ENCODE data around the gene B4GALNT3. TPM values are rescaled to one million over a fixed set of nuclear protein-coding genes. Genes with fewer than 3 reads are reported as not detected.

The B4GALNT3 gene
- total and polyA plus RNA-seq, 2 experiments from 2014 or later, result 0.11 TPM; not detected in 1

DNA sequence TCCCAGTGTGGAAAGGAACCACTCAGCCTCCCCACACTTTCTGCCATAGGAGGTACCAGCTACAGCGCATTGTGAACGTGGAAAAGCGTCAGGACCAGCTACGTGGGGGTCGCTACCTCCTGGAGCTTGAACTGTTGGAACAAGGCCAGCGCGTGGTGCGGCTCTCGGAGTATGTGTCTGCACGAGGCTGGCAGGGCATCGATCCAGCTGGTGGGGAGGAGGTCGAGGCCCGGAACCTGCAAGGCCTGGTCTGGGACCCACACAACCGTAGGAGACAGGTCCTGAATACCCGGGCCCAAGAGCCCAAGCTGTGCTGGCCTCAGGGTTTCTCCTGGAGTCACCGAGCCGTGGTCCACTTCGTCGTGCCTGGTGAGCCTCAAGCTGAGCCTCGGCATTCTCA, 96.8 kb downstream of the B4GALNT3 start:
- DNase-seq, result no peak
- in situ Hi-C loops (cut with MboI), result no loop called here
- Histone ChIP-seq H3K4me2 (ENCODE audit: unreplicated experiment) (no peak overlapping the region), H3K27ac (no peak overlapping the region), H4K20me1 (ENCODE audit: insufficient read depth) (no peaks in the 10 kb centered on the region), H3K9me2 (ENCODE audit: insufficient read depth) (no peaks in the 10 kb centered on the region), H3F3A (ENCODE audit: insufficient read depth) (no peaks in the 10 kb centered on the region), H3K9me3 (ENCODE audit: low read depth) (no peaks in the 10 kb centered on the region), H3K79me2 (ENCODE audit: insufficient read depth) (no peaks in the 10 kb centered on the region), H3K27me3 (replicated peaks; ENCODE audit: insufficient read depth) (peaks cover 29% of the 10 kb centered on the region), H3K4me3 (no peak overlapping the region), H3K4me1 (ENCODE audit: insufficient read depth) (no peaks in the 10 kb centered on the region), H2AFZ (no peak overlapping the region), H3K9ac (no peak overlapping the region), H3K36me3 (ENCODE audit: low read depth) (no peaks in the 10 kb centered on the region)
- 75 to 85% methylated on average over 18 to 20 of the region's 20 CpGs for WGBS, 2 experiments (ENCODE audit: low coverage in 1 of 2, low lambda C conversion rate in 2 of 2, missing lambda C conversion rate in 2 of 2)
- TF ChIP-seq EZH2 (IDR thresholded peaks at IDR 0.05; ENCODE audit: insufficient read depth, poor library complexity, severe bottlenecking), result no peak
- no peak for TF ChIP-seq EZH2phosphoT487 (IDR thresholded peaks at IDR 0.05; ENCODE audit: insufficient read depth, low read depth)

DNA sequence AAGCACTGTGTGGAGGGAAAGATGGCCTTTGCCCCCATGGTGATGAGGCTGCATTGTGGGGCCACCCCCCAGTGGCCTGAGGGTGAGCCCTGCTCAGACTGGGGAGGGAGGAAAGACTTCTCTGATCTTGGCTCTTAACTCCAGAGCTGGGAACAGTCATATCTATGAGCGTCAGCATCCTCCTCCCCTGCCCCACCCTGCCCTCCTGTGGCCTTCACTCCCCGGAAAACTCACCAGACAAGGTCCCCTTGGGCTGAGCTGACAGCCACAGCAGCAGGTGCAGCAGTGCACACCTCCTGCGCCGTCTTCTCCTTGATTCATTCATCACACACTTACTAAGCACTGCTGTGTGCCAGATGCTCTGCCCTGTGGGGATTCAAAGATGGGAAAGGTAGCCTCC, 98.8 kb downstream of the B4GALNT3 start:
- no peaks in the 10 kb centered on the region for H3F3A ChIP-seq (ENCODE audit: insufficient read depth)
- H3K27ac ChIP-seq, result no peak overlapping the region
- no peak overlapping the region for H2AFZ ChIP-seq
- H3K4me1 ChIP-seq (ENCODE audit: insufficient read depth), result no peaks in the 10 kb centered on the region
- H3K9me2 ChIP-seq (ENCODE audit: insufficient read depth), result no peaks in the 10 kb centered on the region
- in situ Hi-C loops (cut with MboI), result no loop called here
- H3K9me3 ChIP-seq (ENCODE audit: low read depth), result no peaks in the 10 kb centered on the region
- H3K9ac ChIP-seq, result no peak overlapping the region
- no peak overlapping the region for H3K4me2 ChIP-seq (ENCODE audit: unreplicated experiment)
- no peak for DNase-seq
- H4K20me1 ChIP-seq (ENCODE audit: insufficient read depth), result no peaks in the 10 kb centered on the region
- peaks cover 11% of the 10 kb centered on the region; the same call in 1 of the 2 replicates for H3K27me3 ChIP-seq (replicated peaks; ENCODE audit: insufficient read depth)
- TF ChIP-seq EZH2phosphoT487 (IDR thresholded peaks at IDR 0.05; ENCODE audit: insufficient read depth, low read depth) (no peak), EZH2 (IDR thresholded peaks at IDR 0.05; ENCODE audit: insufficient read depth, poor library complexity, severe bottlenecking) (no peak)
- no peak overlapping the region for H3K4me3 ChIP-seq
- 51 to 52% methylated on average over 3 to 4 of the region's 4 CpGs for WGBS, 2 experiments (ENCODE audit: low coverage in 1 of 2, low lambda C conversion rate in 2 of 2, missing lambda C conversion rate in 2 of 2)
- H3K79me2 ChIP-seq (ENCODE audit: insufficient read depth), result no peaks in the 10 kb centered on the region
- no peaks in the 10 kb centered on the region for H3K36me3 ChIP-seq (ENCODE audit: low read depth)

DNA sequence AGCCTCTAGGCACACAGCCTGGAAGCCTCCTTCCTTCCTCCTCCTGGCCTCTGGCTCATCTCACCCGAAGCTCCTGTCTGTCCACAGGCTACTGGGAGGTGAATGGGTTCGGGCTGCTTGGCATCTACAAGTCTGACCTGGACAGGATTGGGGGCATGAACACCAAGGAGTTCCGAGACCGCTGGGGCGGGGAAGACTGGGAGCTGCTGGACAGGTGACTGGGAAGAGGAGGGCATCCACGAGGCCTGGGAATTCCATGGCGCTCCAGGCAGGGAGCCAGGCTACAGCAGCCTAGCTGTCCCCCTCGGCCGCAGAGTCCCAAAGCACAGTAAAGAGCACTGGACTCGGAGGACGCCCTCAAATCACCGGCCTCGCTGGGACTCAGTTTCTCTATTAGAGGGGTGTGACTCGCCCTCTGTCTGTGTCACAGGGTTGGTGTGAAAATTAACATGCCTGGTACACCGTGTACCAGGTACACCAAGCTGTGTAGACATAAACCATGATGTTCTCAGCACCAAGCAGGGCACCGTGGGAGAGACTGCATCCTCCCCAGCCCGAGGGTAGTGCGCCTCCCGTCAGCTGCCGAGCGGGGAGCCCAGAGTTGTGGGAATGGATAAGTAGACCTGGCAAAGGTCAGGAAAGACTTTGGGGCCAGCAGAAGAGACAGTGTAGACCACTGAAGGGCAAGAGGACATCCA, 99.6 kb downstream of the B4GALNT3 start:
- H3K4me3 ChIP-seq, result no peak overlapping the region
- no peak overlapping the region for H2AFZ ChIP-seq
- no peaks in the 10 kb centered on the region for H4K20me1 ChIP-seq (ENCODE audit: insufficient read depth)
- H3K79me2 ChIP-seq (ENCODE audit: insufficient read depth), result no peaks in the 10 kb centered on the region
- in situ Hi-C loops (cut with MboI), result no loop called here
- no peaks in the 10 kb centered on the region for H3K36me3 ChIP-seq (ENCODE audit: low read depth)
- DNase-seq, result no peak
- peaks cover 10% of the 10 kb centered on the region; the same call in 1 of the 2 replicates for H3K27me3 ChIP-seq (replicated peaks; ENCODE audit: insufficient read depth)
- 71 to 77% methylated on average over 21 of the region's 21 CpGs for WGBS, 2 experiments (ENCODE audit: low coverage in 1 of 2, low lambda C conversion rate in 2 of 2, missing lambda C conversion rate in 2 of 2)
- no peak overlapping the region for H3K4me2 ChIP-seq (ENCODE audit: unreplicated experiment)
- H3F3A ChIP-seq (ENCODE audit: insufficient read depth), result no peaks in the 10 kb centered on the region
- H3K9me3 ChIP-seq (ENCODE audit: low read depth), result no peaks in the 10 kb centered on the region
- TF ChIP-seq EZH2 (IDR thresholded peaks at IDR 0.05; ENCODE audit: insufficient read depth, poor library complexity, severe bottlenecking) (no peak), EZH2phosphoT487 (IDR thresholded peaks at IDR 0.05; ENCODE audit: insufficient read depth, low read depth) (no peak)
- H3K4me1 ChIP-seq (ENCODE audit: insufficient read depth), result no peaks in the 10 kb centered on the region
- H3K9me2 ChIP-seq (ENCODE audit: insufficient read depth), result no peaks in the 10 kb centered on the region
- H3K27ac ChIP-seq, result no peak overlapping the region
- H3K9ac ChIP-seq, result no peak overlapping the region

DNA sequence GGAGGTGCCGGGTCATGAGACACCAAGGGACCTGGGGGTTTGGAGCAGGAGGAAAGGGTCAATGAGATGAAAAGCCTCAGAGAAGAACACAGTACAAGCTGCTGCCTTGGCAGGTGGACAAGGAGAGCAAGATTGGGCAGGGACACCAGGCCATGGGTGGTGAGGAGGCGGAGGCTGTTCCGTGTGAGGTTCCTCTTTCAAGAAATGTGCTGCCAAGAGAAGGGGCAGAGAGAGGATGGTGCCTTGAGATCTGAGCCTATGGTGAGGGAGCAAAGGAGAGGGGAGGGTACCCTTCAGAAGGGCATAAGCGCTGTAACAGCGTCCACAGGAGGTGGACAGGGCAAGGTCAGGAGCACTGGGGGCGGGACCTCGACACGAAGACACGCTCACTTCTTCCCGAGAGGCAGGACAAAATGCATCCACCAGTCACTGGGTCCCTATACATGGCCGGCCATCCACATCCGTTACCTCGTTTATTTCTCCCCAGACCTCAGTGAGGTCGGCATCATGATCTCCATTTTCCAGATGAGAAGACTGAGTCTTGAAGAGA, 100.2 kb downstream of the B4GALNT3 start:
- WGBS, 2 experiments (ENCODE audit: low coverage in 1 of 2, low lambda C conversion rate in 2 of 2, missing lambda C conversion rate in 2 of 2), result 56 to 64% methylated on average over 13 to 14 of the region's 14 CpGs
- H3K27me3 ChIP-seq (replicated peaks; ENCODE audit: insufficient read depth), result peaks cover 10% of the 10 kb centered on the region; the same call in 1 of the 2 replicates
- in situ Hi-C loops (cut with MboI), result no loop called here

More for the DNA sequence above, 100.2 kb downstream of the B4GALNT3 start:
- no peaks in the 10 kb centered on the region for H3K9me3 ChIP-seq (ENCODE audit: low read depth)
- DNase-seq, result no peak
- H3K9ac ChIP-seq, result no peak overlapping the region
- no peak overlapping the region for H3K27ac ChIP-seq
- H3K9me2 ChIP-seq (ENCODE audit: insufficient read depth), result no peaks in the 10 kb centered on the region
- TF ChIP-seq EZH2 (IDR thresholded peaks at IDR 0.05; ENCODE audit: insufficient read depth, poor library complexity, severe bottlenecking), result no peak
- TF ChIP-seq EZH2phosphoT487 (IDR thresholded peaks at IDR 0.05; ENCODE audit: insufficient read depth, low read depth), result no peak
- no peak overlapping the region for H3K4me3 ChIP-seq
- H3F3A ChIP-seq (ENCODE audit: insufficient read depth), result no peaks in the 10 kb centered on the region
- H3K36me3 ChIP-seq (ENCODE audit: low read depth), result no peaks in the 10 kb centered on the region
- H3K4me1 ChIP-seq (ENCODE audit: insufficient read depth), result no peaks in the 10 kb centered on the region
- H3K79me2 ChIP-seq (ENCODE audit: insufficient read depth), result no peaks in the 10 kb centered on the region
- no peaks in the 10 kb centered on the region for H4K20me1 ChIP-seq (ENCODE audit: insufficient read depth)
- no peak overlapping the region for H3K4me2 ChIP-seq (ENCODE audit: unreplicated experiment)
- H2AFZ ChIP-seq, result no peak overlapping the region
